Activated CD4-positive, CD25-positive, alpha-beta regulatory T cell (primary cell): ENCODE measurements around the gene RAB7A.

Experiments
- DNase-seq, 4 experiments: peaks; one replicate each; lab custom pipeline; 2025; lab: John Stamatoyannopoulos, UW

The RAB7A gene

DNA sequence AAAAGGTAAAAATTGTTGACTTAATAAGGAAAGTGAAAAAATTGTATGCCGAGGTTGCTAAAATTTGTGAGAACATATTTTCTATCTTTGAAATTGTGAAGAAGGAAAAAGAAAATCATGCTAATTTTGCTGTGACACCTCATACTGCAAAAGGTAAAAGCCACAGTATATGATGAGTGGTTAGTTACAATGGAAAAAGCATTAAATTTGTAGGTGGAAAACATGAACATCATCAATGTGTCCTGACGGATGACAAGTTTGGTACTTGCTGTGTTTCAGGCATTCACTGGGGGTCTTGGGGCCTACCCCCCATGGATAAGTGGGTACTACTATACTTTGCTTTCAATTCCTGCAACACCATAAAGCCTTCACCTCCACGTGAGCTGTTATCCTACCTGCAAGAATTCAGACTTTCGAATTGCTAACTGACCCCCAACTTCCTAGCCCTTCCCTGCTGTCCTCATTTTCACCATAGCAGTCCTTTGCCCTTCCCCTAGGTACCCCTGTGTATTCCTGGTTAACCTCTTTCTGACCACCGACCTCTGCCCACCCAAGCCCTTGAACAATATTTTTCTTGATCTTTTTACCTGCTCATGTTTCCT is 62.4 kb downstream of the RAB7A start:
- DNase-seq: no peak

DNA sequence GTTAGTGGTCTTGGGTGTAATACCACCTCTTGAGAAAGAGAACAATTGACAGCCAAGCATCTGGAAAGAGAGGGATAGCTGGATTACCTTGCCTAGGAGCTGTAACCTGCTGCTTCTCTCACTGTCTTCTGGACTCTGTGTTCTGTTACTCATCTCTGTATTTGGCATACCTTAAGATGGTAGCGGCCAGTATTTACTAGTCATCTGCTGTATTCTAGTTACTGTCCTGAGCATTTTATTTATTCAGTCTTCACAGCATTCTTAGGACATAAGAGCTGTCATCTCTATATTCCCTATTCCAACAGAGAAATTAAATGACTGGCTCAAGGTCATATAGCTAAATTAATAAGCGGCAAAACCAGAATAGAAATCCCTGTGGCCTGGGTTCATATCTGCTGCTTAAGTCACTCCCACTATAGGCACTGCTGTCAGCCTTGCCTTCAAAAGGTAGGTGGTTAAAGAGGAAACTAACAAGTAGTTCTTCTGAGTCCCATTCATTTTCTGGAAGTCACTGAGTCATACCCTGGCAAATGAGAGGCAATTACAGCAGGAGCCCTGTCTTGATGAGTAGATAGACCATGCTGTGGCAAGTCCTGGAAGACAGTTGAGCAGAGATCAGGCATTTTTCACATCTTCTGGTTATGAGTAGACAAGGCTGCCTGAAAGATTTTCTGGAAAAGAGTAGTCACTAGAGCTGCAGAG is 68.2 kb downstream of the RAB7A start:
- no peak for DNase-seq

DNA sequence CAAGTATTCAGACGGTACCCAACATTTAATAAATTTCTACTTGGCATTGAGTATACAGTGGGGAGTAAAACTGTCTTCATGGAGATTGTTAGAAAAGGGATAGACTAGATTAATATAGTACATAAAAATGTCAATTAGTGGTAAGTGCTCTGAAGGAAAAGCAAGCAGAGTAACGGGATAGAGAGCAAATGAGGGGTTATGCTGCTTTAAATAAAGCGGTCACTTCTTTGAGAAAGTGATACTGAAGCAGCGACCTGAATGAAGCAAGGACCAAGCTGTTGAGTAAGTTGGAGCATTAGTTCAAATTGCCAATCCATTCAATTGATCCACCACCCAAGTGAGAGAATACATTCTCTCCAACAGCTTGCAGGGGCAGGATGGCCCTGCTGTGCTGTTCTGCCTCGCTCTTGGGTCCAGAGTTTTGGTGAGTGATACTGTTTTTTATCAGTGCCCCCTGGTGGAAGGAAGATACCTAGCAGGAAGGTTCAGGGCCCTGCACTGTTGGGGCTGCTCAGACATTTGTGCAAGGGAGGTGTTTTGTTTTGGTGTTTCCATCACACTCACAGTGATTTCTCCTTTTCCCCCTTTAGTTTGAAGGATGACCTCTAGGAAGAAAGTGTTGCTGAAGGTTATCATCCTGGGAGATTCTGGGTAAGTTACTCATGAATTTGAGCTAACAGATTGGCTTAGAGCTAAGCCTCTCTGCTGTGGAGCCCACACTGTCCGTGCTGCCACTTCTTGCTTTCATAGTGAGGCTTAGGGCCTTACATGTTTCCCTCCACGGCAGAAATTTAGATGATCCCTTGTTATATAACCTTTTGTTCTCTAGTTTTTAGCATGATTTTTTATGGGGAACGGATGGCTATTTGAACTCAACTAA is 69.0 kb downstream of the RAB7A start:
- DNase-seq: peak in 3 of 4 experiments; percentile 23 to 32 (median 26)

DNA sequence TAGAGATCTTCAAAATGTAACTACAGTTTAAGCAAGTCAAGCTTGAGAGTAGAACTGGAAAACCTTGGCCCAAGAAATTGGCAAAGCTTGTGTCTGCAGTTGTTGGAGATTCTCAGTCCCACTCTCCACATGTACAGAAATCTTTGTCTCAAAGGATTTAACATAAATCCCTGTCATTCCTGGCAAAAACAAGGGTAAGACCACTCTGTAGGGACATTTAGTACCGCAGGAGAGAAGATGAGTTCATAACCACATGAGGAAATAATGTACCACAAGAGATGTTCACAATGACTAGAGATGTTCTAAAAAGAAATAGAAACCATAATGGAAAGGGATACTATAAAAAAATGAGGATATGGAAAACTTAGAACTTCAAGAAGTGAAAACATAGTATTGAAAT is 73.7 kb downstream of the RAB7A start:
- no peak for DNase-seq

DNA sequence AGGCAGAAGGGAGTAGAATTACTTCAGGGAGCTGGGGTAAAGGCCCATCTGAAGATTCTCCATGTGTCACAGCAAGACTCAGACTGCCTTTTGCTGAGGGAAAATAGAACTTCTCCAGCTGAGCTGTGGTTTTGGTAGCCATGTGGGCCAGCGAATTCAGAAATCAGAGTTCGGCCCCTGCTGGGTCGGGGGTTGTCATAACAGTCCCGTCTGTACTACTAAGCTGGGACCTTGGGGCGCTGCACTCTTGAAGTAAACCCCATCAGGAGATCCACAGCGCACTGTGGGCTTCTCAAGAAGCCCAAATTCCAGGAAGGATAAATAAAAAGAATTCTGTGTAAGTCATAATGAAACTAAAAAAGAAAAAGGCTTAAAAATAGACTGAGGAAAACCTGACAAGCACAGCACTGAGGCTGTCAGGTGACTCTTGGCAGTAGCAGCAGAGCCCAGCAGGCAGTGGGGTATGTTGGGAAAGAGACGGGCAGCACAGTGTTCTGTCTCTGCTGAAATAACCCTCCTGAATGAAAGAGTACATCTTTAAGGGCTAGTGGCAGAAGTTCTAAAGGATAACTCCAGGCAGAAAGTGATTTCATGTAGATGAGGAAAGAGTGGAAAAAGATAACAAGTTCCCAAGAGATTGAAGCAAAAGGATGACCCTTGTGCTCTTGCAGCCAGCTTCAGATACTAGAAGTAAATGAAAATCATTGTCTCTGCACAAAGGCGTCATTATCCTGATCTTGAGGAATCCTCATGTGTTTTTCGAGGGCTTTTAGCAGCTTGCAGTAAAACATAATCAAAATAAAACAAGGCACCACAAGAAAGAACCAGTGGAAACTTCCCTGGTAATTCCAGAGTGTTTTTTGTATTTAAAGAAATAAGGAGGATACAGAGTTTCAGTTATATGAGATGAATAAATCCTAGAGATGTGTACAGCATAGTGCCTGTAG is 74.5 kb downstream of the RAB7A start:
- DNase-seq: no peak

DNA sequence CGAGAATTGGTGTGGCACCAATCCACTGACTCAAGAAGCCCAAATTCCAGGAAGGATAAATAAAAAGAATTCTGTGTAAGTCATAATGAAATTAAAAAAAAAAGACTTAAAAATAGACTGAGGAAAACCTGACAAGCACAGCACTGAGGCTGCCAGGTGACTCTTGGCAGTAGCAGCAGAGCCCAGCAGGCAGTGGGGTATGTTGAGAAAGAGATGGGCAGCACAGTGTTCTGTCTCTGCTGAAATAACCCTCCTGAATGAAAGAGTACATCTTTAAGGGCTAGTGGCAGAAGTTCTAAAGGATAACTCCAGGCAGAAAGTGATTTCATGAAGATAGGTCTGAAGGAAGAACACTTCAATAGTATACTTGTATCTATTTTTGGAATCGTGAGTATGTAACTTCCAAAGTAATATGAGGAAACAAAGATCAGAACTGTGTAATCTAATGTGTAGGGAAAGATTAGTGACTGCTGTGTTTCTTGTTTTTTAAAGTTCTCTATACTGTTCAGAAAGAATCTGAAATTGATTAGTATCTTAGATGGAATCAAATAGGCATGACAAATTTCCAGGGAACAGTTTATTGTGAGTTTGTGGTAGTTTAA is 75.9 kb downstream of the RAB7A start:
- no peak for DNase-seq

DNA sequence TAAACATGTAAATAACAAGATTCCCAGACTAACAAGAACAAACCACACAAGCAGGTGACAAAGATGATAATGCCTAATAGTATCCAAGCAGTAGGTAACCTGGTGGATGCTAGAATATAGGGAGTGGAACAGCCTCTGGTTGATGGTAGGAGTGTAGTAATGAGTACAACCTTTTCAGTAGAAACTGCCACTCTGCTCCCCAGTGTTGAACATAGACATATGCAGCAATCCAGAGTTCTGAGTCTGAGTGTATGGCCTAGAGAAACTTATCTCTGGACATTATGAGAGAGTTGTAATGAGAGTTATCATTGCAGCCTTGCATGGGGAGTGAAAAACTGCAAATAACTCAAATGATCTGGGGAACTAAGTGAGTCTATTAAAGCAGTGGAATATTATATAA is 77.3 kb downstream of the RAB7A start:
- no peak for DNase-seq

DNA sequence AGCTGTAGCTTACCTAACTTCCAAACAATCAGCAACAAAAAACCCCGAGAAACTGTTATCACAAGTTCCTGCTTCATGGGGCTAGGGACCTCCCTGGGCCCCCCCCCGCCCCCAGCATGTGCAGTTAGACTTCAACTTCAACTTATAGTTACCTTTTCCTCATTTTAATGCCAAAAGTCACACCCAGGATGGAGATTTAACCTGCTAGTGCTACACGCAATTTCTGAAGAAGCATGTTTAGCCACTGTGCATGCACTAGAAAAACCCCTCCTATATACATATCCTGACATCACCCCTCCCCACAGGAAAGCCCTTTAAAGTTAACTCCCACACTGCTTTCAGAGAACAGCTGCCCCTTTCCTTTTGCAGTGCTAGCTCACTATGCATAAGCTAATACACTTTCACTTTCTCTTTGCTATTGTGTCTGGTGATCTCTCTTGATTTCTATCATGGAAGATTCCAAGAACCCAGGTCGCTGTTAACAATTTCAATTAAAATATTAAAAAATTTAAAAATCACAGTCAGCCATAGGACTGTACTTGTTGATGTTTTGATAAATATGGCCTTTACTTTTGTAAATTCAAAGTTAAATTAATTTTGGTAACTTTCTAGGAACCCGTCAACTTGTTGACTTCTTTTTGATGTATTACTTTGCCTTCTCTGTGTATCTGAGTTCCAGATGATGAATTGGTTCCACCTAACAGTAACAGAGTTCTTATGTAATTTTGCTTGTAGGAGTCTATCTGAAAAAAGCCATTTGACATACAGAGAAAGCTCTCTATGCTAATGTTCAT is 78.2 kb downstream of the RAB7A start:
- peak in 2 of 4 experiments; percentile 27 to 29 for DNase-seq

DNA sequence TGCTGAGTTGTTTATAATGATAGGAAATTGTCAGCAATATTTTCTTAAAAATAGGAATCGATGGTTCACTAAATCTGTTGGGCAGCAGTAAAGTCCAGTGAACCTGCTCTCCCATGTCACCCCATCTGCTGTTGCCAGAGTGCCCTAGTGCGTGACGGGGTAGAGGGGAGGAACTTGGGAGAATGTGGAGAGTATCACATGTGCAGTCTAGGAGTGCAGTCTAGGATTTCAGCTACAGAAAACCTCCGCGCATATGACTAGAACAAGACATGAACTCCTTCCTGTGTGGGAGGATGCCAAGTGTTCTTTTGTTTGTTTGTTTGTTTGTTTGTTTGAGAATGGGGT is 78.8 kb downstream of the RAB7A start:
- DNase-seq: no peak

DNA sequence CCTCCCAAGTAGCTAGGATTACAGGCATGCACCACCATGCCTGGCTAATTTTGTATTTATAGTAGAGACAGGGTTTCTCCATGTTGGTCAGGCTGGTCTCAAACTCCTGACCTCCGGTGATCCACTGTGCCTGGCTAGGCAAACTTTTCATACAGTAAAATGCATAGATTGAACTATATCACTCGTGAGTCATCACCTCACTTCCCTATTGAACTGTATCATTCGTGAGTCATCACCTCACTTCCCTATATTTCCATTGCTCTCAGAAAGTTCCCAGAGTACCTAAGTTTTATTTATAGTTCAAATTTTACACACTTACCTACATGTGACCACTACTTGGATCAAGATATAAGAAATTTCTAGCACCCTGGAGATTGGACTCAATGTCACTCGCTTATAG is 79.8 kb downstream of the RAB7A start:
- no peak for DNase-seq

DNA sequence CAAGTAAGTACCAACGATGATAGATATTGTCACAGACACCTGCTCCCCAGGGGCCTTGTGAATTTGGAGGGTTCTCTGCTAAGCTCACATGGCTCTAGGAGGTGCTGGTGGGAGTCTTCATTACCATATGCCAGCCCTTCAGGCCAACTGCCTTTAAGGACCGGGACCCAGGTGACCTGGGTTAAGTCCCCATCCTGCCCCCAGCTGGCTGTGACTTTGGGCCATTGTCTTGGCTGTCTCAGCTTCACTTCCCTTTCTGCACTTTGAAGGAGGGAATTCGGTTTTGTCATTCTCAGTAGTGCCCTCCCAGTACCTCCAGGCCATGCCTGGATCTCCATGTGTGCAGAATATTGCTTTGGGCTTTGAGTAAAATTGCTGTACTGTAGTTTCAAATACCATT is 80.6 kb downstream of the RAB7A start:
- DNase-seq: no peak

DNA sequence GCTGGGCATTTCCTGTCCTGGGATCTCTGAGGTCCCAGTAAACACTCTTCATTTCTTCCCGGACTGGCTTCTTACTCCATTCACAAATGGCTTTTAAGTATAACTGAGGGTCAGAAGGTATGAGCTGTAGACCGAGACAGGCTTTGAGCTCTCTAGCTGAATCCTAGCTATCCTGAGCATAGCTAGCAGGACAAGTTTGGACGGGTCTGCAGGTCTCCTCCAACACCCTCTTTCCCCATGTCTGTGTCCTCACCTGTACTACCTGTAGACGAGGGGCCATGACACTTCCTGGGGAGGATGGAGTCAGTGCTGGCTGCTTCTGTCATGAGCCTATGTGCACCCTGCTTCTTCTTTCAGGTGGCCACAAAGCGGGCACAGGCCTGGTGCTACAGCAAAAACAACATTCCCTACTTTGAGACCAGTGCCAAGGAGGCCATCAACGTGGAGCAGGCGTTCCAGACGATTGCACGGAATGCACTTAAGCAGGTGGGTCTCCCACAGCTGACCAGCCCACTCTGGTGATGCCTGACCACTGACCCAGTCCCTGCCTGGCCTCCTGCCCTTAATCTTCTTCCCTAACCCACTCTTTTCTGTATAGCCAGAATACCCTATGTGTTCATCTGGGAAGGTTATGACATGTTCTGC is 81.3 kb downstream of the RAB7A start:
- DNase-seq: no peak

DNA sequence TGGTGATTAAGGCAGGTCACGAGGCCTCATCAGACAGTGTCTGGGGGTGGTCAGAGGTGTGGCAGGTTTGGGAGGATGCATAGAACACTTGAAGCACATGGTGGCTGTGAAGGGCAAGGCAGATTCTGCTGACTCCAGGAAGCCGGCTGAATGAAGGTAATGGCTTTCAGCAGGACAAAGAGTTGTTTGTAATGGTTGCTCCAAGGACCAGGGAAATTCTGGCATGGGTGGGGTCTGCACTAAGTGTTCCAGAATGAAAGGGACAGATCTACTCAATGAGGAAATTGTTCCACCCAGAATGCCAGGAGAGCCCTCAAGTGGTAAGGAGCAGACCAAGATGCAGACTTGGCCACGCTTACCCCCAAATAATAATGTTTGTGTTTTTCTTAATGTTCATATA is 82.7 kb downstream of the RAB7A start:
- DNase-seq: no peak

DNA sequence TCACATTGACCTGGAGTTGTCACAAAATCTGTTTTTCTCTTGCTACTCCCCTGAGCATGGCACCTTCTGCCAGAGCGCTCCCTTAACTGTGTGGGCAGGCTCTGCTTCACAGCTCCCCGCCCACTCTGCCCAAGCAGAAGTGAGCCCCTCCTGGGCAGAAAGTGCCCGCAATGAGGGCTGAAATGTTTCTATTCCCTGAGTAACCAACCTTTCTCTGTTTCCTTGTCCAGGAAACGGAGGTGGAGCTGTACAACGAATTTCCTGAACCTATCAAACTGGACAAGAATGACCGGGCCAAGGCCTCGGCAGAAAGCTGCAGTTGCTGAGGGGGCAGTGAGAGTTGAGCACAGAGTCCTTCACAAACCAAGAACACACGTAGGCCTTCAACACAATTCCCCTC is 87.1 kb downstream of the RAB7A start:
- DNase-seq: no peak

DNA sequence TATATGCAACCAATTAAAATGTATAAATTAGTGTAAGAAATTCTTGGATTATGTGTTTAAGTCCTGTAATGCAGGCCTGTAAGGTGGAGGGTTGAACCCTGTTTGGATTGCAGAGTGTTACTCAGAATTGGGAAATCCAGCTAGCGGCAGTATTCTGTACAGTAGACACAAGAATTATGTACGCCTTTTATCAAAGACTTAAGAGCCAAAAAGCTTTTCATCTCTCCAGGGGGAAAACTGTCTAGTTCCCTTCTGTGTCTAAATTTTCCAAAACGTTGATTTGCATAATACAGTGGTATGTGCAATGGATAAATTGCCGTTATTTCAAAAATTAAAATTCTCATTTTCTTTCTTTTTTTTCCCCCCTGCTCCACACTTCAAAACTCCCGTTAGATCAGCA is 88.1 kb downstream of the RAB7A start:
- DNase-seq: no peak

DNA sequence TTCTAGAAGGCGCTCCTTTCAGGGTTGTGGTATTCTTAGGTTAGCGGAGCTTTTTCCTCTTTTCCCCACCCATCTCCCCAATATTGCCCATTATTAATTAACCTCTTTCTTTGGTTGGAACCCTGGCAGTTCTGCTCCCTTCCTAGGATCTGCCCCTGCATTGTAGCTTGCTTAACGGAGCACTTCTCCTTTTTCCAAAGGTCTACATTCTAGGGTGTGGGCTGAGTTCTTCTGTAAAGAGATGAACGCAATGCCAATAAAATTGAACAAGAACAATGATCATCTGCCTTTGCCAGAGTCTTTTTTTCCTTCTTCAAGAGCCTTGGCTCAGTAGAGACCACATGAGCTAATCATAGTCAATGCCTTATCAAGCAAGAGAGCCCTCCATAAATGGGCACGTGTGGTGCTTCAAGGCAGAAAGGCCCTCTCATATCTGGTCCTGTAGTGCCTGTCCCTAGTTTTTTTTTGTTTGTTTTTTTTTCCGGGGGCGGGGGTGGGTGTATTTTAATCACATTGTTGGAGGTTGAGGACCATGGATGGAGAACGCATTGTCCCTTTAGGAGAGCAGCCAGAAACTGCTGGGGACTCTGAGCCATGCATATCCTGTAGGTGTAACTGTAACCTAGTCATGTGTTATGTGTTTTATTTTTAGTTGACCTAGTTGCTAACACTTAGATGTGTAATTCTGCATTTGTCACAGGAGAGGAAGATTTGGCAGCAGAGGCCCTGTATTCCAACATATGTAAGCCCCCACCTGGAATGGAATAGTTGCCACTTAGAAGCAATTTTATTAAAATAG is 88.7 kb downstream of the RAB7A start:
- no peak for DNase-seq

DNA sequence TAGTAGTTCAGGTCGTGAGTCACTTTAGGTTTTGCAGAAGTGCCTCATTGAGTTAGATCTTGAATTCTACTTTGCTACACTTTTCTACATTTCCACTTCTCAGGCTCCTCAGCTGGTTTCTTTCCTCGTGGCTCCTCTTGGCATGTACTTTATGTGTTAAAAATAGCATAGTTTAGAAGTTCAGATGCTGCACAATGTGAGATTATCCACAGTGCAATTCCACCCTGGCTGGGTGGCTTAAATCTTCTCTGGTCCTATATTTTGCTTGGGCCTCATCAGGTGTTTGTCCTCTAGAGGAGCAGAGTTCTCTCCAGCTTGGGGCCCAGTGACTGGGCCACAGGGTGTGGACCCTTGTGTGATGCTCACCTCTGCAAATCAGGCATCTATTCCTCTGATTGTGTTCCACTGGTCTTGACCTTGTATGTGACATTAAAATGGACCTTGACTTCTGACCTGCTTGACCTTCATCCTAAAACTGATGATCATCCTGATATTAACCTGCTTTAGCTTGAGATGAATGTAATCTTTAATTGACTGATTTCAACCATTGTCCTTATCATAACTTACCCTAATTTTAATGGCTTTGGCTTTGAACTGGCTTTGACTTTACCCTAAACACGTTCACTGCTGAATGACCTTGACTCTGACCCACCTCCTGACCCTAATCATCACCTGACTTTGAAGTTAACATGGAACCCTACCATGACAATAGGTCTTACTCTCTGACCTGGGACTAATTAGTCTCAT is 89.5 kb downstream of the RAB7A start:
- DNase-seq: no peak

DNA sequence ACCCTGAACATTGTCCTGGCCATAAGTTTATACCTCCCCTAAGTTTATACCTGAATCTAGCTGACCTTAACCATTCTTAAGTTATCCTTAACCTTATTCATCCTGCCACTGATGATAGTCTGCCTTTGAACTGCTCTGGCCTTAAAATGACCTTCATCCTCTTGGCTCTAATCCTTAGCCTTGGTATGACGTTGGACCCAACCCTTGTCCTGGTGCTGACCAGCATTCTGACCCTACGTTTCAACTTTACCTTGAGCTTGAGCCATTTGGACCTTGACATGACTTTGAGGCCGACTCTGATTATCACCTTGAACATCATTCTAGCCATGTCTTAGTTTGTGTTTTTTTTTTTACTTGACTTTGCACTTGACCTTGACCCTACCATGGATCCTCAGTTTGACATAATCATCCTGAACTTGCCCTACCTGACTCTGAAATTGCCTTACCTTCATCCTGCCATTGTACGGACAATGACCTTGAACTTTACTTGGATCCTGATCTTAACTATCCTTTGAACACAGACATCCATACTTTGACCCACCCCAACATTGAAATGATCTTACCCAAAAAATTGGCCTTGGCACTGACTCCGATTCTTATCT is 92.3 kb downstream of the RAB7A start:
- no peak for DNase-seq
